HG03095 (cell line): ENCODE measurements around the gene BSND.

Experiments used
- ATAC-seq: cut with Tn5 transposase; IDR thresholded peaks from one replicate; pipeline ENCODE4 v1.9.1; 2021; ENCODE audit warnings: moderate library complexity; ENCODE audit not compliant: unreplicated experiment

BSND gene

DNA sequence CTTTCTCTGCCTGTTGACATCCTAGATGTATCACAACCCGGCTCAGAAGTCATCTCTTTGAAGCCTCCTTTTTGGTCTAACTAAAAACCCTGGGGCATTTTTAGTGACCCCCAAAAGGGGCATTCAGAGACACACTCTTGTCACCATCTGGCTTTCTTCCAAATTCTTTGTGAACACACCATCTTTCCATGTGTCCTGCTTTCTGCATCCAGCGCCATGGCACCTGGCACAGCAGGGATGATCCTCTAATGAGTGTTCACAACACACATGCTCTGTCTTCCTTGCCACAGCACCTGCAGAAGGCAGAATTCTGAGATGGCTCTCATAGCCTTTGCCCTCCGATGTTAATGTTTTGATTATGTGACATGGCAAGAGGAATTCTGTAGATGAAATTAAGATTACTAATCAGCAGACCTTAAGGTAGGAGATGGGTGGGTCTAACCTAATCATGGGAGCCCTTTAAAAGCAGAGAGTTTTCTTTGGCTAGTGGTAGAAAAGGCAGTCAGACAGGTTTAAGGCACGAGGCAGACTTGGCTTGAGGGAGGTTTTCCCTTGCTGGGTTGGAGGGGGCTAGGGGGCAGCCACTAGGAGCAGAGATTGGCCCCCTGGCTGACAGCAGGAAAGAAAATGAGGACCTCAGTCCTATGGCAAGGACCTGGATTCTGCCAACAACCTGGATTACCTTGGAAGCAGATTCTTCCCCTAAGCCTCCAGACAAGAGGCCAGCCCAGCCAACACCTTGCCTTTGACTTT is 23.2 kb upstream of the BSND start:
- ATAC-seq: no peak

DNA sequence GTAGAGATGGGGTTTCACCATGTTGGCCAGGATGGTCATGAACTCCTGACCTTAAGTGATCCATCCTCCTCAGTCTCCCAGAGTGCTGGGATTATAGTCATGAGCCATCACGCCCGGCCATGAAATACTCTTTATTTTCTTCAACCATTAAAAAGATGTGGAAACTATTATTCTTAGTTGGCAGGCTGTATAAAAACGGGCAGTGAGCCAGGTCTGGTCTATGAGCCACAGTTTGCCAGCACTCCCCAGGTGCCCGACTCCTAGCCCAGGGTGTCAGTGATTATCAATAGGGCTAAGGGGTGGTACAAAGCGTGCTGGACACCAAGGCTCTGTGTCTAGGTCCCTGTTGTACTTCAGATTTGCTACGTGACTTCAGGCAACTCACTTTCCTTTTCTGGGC is 22.0 kb upstream of the BSND start:
- ATAC-seq: no peak

DNA sequence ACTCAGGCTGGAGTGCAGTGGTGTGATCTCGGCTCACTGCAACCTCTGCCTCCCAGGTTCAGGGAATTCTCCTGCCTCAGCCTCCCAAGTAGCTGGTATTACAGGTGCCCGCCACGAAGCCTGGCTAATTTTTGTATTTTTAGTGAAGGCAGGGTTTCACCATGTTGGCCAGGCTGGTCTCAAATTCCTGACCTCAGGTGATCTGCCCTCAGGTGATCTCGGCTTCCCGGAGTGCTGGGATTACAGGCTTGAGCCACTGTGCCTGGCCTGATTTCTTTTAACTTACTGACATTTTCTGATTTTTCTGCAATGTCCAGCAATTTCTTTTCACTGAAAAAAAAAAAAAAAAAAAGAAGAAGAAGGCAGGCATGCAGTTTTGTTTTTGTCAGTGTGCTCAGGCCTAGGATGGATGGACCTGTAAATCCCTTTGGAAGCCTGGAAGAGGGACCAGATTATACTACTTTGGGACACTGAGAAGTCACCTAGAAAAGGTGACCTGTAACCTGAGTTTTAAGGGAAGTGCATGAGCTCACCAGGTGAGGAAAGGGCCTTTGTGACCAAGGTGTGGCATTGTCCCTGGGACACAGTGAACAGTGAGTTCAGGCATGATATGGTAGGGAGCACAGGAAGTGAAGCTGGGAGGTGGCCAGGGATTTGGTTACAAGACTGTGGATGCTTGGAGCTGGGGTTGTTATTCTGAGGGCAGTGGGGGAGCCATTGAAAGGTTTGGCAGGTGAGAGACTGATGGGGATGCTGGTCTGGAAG is 21.0 kb upstream of the BSND start:
- ATAC-seq: no peak

DNA sequence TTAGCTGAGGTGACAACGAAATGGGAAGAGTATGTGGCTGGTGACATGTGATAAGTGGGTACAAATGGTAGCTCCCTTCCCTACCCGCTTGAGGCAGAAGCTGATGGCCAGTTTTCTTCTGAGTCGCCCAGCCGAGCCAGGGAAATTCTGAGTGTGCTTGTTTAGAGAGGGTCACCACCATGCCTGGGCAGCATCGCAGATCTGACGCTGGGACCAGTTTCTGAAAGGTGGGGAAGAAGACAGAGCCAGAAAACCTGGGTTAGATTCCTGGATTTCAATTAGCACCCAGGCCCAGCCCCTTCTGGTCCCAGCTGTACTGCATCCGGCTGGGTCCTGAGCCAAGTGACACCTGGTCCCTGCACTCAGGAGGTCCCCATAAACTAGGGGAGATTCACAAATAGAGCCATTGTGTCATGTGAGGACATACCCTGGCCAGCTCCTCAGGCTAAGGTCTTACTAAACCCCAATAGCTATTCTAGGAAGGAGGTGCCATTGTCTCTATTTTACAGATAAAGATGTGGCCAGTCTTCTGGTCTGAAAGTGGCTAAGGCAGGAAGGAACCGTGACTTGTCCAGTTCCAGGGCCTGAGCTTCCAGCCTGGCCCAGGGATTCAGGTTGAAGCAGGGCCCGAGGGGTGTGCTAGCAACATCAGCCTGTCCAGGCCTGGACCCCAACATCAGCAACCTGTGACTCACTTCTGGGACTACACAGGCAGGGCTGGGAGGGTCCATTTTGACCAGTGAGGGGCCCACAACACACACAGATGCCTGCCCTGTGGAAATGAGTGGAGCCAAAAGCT is 20.0 kb upstream of the BSND start:
- no peak for ATAC-seq

DNA sequence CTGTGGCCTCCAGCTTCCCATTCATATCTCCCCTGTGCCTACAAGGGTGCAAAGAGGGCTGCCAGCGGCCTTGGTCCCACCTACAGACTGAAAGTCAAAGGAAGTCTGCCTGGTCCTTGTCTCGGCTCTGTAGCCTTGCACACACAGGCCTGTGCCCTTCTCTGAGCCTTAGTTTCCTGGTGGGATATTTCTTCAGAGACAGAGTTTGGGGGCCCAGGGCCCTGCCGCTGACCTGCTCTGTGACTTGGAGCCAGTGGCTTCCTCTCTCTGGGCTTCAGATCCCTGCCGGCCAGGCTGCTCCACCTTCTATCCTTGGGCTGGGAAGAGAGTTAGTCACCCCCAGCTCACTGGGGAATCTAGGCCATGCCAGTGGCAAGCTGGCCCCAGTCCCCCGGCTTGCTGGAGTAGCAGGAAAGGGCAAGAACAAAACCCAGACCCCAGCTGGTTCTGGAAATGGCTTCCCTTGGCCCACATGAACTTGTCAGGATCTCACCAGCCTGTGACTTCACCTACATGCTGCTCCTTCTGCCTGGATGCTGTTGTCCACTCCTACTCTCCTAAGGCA is 19.3 kb upstream of the BSND start:
- no peak for ATAC-seq

DNA sequence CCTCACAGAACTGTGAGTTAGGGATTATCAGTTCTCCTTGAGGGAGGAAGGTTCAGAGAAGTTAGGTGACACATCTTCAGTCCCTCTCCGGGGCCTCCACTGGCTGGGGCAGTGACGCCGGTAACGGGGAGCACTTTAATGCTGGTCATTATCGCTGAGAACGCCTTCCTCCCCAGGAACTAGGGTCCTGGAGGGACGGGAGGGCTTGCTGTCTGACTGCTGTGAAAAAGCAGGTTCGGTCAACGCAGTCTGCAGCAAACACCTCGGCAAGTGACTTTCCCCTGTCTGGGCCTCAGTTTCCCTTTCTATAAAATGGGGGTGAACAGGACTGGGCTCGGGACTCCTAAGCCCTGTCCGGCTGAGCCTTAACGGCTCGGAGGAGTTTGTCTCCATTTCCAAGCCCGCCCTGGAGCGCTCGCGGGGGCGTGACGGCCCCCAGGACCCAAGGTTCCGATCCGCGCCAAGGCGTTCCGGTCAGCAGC is 18.6 kb upstream of the BSND start:
- ATAC-seq: no peak

- ATAC-seq: no peak
Observed at GRCh38 chr1:54980528-54981241, 18.0 kb upstream of the BSND start, which contains the start of gene TMEM61. Gene TMEM61 (plus strand): TSS chr1:54980628. CDS start chr1:54981066, 438 bp downstream.

DNA sequence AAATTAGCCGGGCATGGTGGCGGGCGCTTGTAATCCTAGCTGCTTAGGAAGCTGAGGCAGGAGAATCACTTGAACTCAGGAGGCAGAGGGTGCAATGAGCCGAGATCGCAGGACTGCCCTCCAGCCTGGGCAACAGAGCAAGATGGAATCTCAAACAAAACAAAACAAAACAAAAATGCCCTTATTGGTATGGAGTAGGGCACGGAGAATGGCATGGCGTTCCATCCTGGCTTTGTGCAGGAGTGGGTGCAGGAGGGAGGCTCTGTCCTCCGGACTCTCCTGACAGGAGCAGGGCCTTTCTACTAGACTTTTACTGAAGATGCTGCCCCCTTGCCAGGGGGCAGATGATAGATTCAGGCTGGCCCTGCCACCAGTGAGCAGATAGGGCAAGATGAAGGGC is 17.3 kb upstream of the BSND start:
- ATAC-seq: no peak

GRCh38 chr1:54982739-54983138 is 16.0 kb upstream of the BSND start:
- no peak for ATAC-seq

DNA sequence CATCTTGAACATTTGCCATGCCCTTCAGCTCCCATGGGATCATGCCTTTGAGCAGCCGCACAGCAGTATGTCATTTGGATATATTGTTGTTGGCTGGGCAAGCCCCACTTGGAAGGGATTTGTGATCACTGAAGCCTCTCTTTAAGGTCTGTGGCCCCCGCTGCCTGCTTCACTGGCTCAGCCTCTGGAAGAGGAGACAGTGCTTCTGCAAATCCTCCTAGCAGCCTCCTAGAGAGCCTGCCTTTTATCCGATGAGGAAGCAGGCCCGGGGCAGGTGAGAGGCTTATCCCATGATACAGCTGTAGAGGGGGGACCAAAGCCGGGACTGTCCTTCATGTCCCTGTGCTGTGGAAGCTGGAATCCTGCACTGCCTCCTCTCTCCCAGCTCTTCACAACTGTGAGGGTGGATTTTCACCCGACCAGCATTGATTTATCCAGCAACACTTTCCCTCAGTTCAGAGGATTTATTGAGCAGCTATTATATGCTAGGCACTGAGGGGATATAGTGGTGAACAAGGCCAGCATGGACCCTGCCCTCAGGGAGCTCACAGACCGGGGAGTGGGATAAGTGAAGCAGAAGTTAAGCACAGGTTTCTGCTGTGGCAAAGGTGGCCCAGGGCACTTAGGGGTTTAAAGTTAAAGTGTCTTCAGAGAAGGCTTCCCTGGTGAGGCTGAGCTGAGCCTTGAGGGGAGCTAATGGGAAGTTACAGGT is 14.4 kb upstream of the BSND start:
- ATAC-seq: no peak

GRCh38 chr1:54985556-54985955 is 13.2 kb upstream of the BSND start:
- no peak for ATAC-seq

DNA sequence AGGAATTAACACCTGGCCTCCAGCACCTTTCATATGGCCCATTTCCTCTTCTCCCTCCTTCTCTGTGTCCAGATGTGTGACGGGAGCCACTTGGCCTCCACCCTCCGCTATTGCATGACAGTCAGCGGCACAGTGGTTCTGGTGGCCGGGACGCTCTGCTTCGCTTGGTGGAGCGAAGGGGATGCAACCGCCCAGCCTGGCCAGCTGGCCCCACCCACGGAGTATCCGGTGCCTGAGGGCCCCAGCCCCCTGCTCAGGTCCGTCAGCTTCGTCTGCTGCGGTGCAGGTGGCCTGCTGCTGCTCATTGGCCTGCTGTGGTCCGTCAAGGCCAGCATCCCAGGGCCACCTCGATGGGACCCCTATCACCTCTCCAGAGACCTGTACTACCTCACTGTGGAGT is 12.7 kb upstream of the BSND start:
- ATAC-seq: no peak

GRCh38 chr1:54986533-54986932 is 12.2 kb upstream of the BSND start:
- no peak for ATAC-seq

DNA sequence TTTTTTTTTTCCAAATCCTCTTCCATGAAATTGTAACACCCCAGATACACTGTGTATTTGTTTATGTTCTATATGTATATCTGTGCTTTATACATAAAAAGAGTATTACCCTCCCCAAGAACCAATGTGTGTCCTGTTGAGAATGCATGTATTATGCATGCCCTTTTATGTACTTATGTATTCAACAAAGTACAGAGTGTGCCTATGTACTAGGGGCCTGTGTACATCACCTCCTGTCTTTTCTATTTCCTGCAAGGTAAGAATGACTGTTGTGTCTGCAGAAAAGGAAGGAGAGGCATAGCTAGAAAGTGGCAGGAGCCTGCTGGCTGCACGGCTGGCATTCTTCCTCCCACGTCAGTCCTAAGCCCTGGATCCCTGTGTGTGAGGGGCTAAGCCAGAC is 11.3 kb upstream of the BSND start:
- no peak for ATAC-seq

- no peak for ATAC-seq
Observed at GRCh38 chr1:54987919-54988705, 10.6 kb upstream of the BSND start.

DNA sequence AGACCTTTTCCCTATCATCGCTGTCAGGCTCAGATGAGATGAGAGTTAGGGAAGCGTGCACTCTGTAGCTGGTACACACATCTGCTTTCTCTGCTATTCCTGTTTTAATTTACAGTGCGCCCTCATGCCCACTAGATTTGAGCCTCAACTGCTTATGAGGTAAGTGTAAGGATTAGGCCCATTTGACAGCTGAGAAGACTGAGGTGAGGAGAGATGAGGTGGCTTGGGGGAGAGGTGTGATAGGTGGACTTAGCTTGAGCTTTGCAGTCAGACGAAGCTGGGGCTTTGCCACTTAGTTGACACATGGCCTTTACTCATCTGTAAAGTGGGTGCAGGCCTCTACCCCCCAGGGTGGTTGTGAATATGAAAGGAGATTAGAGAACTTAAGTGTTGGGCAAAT is 9.8 kb upstream of the BSND start:
- no peak for ATAC-seq

DNA sequence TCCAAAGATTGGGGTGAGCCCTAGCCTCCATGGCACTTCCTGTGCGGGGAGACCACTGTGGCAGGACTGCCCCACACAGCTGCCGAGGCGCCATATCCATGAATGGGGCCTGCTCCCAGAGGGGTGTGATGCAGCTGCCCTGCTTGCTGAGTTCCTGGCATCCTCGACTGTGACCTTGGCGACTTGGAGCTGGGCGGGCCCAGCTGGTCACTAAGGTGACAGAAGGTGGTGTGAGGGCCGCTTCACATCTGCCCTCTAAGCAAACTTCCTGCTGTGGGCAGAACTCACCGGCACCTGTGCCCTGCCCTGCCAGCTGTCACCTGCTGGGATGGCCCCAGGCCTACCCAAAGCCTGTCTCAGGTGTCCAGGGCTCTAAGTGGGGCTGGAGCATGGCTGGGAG is 9.3 kb upstream of the BSND start:
- no peak for ATAC-seq

DNA sequence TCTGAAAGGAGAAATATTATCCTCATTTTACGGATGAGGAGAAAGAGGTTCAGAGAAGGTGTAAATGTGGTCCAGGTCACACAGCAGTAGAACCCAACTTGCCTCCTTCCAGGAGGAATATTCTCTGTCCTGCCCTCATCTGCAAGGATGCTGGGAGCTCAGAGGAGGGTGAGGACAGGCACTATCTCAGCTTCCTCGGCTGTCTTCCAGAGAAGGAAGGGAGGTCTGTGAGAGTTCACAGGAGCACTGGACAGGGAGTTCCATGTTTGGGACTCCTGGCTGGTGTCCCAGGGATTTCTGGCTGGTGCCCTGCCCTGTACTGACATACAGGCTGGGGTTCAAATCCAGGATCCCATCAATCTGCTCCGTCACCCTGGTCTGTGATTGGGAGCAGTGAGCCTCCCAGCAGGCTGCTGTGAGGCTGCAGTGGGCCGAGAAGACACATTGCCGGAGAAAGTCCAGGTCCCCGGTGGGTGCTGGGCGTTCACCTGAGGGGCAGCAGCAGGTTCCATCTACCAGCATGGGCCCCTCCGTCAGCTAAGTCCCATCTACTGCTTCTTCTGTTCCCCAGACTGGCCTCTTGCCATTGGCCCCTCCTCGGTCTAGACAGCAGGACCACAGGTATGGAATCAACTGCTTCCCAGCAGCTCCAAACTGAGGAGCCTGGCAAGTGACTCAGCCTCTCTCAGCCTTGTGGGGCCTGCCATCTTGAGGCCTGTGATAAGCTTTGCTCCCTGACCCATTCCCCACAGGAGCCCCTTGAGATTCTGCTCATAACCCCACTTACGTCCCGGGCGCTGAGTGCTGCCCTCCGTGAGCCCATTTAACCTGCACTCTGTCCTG is 8.5 kb upstream of the BSND start:
- no peak for ATAC-seq
